ENCODE measurements around the gene RNF10.
A peak's percentile ranks its signal among the peaks of the same experiment; 100 is the strongest.
"Not testable (repeated sequence)": the region's sequence is repeated elsewhere in the genome, so short reads cannot be mapped to it uniquely, and the experiment has no call there.

Gene RNF10

DNA sequence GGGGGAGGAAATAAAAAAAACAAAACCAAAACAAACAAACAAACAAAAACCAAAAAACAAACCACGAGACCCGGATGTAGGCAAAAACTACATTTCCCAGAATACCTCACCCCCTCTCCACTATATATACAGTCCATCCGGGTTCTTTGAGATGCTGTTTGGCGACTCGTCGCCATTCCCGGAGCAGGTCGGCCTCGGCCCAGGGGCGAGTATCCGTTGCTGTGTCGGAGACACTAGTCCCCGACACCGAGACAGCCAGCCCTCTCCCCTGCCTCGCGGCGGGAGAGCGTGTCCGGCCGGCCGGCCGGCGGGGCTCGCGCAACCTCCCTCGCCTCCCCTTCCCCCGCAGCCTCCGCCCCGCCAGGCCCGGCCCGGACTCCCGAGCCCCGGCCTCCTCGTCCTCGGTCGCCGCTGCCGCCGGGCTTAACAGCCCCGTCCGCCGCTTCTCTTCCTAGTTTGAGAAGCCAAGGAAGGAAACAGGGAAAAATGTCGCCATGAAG is at the start of gene RNF10:
RNF10 (plus strand) TSS at position 154 of the 500 bp plus-strand sequence. CDS start 456 bp downstream, outside the sequence.
- peak; percentile 89 for DNase-seq

DNA sequence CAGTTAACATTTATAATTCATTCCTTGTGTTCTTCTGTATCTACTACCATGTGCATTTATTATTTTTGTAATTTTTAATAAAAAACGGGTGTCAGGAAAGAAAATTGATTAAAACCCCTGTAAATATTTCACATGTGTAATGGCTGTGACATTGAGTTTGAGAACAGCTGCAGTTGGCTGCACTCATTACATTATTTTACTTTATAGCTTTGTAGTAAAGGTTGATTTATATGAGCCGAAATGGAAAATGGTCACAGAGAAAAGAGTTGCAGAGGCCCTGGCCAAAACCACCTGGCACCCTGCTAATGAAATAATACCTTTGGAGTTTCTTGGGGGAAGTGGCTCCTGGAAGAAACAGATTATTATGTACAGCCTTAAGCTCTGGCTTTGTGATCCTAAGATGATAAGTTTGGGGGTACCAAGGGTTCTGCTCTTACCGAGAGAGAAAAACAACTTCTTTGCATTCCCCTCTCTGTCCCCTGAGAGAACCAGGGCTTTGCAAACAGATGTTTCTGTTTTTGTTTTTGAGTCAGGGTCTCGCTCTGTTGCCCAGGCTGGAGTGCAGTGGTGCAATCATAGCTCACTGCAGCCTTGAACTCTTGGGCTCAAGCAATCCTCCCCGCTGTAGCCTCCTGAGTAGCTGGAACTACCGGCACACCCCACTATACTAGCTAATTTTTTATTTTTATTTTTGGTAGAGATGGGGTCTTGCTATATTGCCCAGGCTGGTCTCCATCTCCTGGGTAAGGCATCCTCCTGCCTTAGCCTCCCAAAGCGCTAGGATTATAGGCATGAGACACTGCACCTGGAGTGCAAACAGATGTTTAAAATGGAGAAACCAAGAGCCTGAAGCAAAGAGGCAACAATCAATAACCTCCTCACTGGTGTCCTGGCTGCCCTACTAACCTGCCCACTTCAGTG is 47.9 kb upstream of the RNF10 start:
- DNase-seq, result no peak

DNA sequence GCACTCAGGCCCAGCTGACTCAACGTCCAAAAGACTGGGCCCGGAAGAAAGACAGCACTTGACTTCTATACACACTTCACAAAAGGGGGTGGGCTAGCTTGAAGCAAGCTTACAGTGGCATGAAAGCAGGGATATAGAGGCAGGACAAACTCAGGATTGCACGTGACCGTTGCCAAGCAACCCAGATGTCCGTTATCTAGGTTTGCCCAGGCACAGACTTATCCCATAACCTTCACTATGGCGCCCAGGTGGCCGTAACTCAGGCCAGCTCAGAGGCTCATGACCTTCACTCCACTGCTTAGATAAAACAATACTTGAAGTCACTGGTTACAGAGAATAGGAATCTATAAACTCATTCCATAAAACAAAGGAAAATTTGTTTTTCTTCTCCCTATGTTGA is 46.6 kb upstream of the RNF10 start:
- DNase-seq, result not testable (repeated sequence)

DNA sequence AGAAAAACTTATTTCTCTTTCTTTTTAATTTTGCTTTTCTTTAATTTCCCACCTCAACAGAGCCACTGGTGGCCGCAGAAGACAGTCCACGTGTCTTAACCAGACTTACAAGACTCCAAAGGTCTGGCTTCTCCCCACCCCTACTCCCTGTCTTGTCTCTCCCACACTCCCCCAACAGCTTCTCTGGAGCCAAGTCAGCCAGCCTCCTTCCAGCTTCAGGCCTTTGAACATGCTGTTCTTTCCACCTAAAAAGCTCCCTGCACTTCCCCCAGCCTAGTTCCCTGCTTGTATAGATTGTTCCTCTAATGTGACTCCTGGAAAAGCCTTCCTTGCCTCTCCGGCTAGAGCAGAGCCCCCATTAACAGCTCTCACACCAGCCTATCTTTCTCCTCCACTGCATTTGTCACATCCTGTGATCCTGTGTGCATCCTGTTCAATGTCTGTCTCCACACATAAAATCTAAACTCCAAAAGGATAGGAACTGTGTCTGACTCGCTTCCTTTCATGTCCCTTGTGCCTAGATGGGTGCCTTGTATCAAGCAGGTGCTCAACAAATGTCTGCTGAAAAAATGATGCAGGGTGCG is 46.0 kb upstream of the RNF10 start:
- no peak for DNase-seq

DNA sequence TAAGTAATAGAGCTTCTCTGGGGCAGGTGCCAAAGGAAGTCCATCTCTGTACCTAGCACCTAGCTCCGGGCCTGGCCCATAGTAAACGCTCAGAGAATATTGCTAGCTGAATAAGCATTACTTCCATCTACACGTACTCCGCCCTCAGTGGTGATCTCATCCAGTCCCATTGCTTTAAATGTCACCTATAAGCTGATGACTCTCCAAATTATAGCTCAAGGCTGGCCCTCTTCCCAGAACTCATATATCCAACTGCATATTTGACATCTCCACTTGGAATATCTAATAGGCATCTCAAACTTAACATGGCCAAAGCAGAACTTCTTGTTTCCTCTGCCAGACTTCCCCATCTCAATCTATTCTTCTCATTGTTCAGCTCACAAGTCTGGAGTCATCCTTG is 45.1 kb upstream of the RNF10 start:
- DNase-seq, result no peak

DNA sequence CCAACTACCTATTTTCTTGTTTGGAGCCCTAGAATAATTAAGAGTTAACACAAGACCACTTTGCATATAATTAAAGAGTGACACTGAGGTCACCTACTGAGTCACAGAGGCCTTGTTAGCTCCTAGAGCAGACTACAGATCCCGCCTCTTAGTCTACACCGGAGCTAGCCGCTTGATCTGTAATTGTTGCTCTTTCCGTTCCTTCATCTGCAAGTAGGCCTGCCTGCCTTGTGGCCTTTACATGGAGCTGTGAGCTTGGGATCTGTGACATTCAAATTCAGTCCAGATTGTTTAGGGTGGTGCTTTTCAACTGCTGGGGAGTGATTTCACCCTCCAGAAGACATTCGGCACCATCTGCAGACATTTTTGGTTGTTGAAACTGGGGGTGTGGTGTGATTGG is 43.8 kb upstream of the RNF10 start:
- no peak for DNase-seq

DNA sequence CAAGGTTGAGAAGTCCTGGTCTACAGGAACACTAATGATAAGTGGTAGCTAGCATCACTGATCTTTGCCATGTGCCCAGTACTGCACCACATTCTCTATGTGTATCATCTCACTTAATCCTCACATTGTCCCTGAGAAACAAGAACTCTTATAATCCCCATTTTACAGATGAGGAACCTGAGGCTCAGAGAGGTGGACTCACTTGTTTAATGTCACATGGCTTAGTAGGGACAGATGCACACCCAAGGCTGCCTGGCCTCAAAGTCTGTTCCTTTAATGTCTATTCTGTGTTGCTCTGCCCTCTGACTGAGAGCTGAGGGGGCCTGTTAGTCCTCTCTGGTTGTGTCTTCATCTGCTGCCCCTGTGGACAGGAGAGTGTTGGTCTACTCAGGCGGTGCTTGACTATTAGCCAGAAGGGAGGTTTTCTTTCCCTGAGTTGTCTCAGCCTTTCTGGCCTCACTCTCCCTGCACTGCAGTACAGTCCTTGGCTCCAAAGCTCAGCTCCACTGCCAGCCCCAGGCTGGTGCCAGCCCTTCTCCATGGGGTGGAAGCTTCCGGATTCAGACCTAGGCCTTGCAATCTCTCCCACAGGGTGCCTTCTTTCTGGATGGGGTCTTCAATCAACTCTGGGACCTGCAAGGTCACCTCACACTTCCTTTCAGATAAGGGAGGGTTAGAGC is 43.2 kb upstream of the RNF10 start:
- DNase-seq, result no peak

DNA sequence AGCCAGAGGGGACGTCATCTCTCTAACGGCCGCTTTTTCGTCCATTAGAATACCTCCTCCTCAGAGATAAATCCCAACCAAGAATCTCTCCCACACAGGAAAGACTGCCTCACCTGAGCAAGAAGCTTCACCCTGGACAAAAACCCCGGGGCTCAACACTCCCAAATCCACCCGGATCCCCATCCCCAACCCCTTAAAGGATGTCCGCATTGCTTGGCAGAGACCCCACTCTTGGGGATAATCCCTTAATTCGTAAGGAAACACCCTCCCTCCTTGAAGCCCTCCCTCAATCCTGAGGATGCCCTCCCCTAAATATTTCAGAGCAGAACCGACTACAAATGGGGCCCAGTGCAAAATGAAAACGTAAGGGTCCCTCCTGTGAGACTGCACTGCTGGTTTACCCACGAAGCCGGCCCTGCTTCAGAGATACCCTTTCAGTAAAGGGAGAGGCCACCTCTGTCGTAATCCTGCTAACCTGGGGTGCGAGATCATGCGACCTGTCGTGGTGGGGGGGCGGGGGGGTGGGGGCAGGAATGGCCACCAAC is 38.9 kb upstream of the RNF10 start:
- no peak for DNase-seq

DNA sequence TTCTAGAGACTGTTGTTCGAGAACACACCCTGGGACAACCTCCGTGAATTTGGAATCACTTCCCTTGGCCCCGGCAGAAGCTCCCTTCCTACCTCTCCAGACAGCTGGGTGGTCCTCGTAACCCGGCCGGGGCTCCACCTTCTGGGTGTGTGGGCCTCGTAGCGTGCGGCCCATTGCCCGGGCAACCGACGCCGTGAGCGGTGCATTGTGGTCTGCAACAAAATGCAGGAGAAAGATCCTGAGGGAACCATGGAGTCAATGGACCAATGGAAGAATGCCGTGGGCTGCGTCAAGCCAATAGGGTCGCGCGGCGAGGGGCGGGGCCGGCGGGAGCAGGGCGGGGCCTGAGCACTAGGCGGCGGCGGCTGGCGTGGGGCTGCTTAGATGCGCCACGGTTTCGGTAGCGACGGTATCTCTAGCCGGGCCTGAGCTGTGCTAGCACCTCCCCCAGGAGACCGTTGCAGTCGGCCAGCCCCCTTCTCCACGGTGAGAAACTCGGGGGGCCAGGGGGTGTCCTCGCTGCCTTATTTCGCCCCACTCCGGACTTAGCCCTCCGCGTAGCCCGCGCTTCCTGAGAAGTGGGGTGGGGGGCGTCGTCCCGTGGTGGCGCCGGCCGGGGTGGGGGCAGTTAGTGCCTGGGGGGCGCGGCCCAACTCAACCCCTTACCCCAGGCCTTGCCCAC is 38.3 kb upstream of the RNF10 start, which contains the start of gene DYNLL1:
DYNLL1 (plus strand) TSS at position 383 of the 682 bp plus-strand sequence. CDS start 309 bp downstream, outside the sequence.
- peak; percentile 93 for DNase-seq

DNA sequence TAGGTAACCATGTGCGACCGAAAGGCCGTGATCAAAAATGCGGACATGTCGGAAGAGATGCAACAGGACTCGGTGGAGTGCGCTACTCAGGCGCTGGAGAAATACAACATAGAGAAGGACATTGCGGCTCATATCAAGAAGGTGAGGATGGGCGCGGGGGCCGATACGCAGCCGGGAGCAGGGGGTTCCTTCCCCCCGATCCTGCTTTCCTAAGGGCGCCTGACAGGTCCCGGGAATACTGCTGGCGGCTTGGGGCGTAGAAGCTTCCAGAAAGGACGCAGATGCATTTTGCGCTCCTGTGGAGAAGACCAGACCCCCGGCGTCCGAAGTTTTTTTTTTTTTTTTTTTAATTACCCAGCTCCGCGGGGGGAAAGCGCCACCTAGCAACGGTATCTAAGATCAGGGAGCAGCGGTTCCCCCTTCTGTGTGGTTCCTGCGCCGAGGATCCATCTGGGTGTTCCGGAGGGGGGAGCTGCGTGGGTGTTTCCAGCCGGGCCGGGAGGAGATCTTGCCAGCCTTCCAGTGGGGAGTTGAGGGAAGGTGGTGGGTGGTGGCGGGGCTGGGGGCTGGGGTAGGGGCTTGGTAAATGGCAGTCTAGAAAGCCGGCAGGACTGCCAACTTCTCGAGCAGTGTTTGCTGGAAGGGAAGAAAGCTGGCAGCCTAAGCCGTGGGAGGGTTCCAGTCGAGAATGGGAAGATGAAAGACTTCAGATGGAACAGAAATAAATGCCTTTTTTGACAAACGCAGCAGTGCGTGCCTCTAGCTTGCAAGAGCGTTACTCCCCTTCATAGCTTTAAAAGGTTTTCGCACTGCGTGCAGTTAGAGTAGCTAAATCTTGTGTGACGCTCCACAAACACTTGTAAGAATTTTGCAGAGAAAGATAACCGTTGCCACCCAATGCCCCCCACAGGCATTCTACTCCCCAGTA is 37.5 kb upstream of the RNF10 start:
- peak; percentile 61 for DNase-seq

DNA sequence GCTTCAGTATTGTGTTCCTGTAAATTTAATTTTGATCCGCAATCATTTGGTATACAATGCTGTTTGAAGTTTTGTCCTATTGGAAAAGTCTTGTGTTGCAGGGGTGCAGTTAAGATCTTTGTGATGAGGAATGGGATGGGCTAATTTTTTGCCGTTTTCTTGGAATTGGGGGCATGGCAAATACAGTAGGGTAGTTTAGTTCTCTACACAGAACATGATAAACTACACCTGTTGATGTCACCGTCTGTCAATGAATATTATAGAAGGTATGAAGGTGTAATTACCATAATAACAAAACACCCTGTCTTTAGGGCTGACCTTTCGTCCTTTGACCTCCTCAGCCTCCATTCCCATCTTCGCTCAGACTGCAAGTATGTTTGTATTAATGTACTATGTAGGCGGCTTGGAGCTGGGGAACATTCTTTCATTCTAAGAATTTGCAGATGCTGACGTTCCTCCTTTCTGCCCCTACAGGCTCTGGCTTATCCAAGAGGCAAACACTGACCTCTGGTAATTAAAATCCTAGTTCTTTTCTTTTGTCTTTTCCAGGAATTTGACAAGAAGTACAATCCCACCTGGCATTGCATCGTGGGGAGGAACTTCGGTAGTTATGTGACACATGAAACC is 36.5 kb upstream of the RNF10 start:
- DNase-seq, result no peak

DNA sequence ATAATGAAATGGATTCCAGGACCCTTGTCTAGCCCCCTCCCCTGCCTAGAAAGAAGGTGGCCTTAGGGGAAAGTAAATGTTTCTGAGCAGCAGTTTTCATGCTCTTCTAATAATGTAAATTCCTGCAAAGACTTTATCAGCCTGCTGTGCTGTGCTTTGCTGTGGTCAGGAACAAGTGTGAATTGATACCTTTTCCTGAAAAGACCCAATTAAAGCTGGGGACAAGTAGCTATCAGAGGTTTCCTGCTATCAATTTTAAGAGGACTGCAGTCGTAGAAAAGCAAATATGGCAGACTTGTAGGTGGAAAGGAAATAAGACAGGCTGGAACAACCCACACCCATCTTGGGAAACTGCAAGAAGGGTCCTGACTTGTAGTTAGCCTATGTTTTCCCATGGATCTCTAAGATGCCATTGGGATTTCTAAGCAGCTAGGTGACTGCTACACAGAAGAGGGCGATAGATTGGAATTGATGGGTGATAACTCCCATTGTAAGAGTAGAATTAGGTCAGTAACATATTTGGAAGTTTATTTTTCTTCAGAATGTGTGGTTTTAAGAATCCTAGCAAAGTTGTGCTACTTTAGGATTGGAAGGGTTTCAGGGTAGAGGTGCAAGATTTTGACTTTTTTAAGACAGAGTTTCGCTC is 35.2 kb upstream of the RNF10 start:
- DNase-seq, result no peak

DNA sequence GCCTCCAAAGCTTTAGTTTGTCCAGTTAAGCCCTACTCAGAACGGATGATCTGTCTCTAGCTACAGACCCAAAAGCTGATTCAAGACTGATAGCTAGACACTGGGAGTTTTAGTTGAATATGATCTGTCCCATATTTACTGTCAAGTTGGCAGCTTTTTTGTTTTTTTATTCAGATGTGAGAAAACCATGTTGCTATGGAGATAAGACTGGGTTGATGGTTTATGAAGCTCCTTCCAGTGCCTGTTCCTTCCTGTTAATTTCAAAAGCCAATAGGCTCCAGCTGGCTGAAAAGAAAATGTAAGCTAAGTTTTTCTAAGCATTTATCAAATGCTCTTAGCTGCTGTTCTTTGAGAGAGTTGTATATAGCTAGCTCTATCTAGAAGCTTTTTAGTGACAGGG is 33.6 kb upstream of the RNF10 start:
- DNase-seq, result no peak

DNA sequence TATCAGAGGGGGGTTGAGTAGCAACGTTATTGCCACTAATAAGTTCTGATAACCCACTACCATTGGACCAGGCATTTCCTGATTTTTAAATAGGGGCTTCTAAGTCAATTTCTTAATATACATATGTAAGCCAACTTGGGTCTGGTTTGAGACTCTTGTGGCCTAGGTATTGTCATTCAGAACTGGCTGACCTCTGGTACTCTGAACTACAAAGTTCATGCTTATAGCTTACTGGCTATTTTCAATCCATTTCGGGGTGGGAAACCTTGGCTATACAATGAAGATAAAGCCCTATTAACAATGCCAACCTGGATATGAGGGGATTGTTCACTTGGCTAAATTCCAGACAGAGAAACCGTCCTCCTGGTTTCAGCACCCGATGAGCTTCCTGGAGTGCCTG is 29.6 kb upstream of the RNF10 start:
- no peak for DNase-seq

DNA sequence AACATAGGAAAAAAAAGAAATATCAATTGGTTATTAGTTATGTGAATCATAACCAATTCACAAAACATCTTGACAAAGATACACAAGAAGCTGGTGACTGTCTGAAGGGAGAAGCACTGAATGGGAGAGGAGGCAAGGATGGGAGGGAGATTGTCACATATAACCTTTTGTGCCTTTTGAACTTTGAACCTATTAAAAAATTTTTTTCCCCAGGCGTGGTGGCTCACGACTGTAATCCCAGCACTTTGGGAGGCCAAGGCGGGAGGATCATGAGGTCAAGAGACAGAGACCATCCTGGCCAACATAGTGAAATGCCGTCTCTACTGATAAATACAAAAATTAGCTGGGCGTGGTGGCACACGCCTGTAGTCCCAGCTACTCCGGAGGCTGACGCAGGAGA is 25.6 kb upstream of the RNF10 start:
- DNase-seq, result no peak

DNA sequence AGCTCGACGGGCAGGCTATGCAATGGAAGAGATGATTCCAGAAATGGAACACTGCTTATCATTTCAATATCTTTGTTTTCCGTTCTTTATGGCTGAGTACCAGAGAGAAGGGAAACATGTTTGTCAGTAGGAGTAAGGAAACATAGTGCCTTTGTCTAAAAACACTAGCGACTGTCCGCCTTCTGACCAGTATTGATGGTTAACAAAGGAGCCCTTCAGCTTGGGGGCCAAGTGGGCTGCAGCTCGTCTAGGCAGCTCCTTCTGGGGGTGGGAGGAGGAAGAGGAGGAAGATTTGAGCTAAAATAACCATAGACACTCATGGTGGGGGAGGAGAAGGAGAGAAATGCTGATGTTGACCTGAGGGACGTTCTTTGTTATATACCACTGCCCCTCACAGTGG is 20.2 kb upstream of the RNF10 start:
- no peak for DNase-seq

DNA sequence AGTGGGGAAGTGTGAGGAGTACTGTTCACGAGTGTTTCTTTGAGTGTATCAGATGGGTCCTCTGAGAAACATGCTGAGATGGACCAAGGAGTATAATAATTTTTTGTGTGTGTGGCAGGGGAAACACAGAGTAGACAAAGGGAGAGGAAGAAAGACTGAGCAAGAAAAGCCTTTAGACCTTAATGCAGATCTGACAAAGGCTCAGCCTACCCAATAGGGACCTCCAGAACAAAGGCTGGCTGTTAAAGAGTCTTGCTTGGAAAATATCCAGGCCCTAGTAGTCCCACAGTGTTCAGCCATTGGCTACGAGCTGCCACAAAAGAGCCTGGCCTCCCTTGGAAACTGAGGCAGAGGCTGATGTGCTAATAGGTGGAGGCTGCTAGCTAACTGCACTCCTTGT is 18.7 kb upstream of the RNF10 start:
- no peak for DNase-seq

DNA sequence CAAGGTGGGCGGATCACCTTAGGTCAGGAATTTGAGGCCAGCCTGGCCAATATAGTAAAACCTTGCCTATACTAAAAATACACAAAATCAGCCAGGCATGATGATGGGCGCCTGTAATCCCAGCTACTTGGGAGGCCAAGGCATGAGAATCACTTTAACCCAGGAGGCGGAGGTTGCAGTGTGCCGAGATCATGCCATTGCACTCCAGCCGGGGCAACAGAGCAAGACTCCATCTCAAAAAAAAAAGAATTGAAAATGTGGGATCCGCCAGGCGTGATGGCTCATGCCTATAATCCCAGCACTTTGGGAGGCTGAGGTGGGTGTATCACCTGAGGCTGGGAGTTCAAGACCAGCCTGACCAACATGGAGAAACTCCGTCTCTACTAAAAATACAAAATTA is 14.8 kb upstream of the RNF10 start:
- DNase-seq, result not testable (repeated sequence)

DNA sequence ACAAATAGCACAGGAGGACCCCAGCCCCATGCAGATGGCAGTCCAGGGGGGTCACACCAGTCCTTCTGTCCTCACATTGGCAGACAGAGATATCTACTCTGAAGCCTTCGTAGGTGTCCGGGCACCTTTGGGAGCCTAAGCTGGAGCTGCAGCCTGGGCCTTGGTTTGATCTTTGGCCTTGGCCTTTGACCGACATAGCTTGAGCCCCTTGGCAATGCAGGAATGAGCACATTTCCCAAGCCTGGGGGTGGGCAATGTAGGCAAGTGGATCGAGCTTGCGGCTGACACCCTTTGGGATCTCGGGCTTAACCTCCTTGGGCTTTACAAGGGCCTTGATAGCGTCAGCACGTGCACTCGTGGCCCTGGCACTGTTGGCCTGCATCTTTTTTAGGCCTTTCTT is 11.6 kb upstream of the RNF10 start:
- no peak for DNase-seq

DNA sequence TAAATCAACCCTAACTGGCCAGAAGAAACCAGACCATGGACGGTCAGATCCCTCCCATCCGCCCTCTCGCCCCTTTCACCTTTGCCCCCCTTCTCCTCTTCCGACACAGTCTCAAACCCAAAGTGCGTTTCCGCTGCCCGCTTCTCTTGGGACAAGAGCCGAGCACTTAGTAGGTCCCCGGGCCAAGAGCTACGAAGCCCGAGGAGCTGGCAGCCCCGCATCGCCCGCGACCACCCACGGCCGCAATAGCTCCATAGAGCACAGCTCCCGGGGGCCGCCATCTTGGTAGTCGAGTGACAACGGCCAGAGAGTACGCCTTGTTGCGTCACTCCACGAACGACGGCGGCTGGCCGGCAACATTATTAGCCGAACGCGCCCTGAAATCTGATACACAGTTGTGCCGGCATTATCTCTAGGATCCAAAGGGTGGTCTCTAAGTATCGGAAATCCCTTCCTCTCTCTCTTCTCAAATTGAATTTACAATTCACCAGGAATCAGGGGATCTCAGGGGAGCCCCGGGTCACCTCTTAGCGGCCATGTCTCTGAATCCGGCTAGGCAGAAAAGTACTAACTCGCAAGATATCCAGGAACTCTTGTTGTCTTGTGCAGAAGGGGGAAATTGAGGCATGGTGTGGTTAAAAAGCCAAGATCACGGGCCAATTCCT is 5.2 kb upstream of the RNF10 start, which contains the start of gene COQ5:
COQ5 (minus strand) TSS at position 298 of the 665 bp plus-strand sequence; CDS start at position 281, 17 bp downstream.
- peak; percentile 91 for DNase-seq

Measured in NCI-H2171 treated with DMSO at 0.1 percent for 48 hours (cell line).